Lower leg skin (tissue), 4 donors: ENCODE results near the gene C22orf39. TPM values are rescaled to one million over a fixed set of nuclear protein-coding genes. Genes with fewer than 3 reads are reported as not detected.

Experiments used
- DNase-seq, 2 donors: peaks; one replicate each; pipeline ENCODE4 v3.0.0-alpha.2; 2019; ENCODE audit warnings: low spot score in 2 of 2
- H3K4me3 ChIP-seq: fragments of 200-600 bp; sonication (generic); 2 replicates; pipeline ENCODE4 v1.5.1; 2017; ENCODE audit warnings: mild to moderate bottlenecking, low read depth; ENCODE audit not compliant: poor library complexity, severe bottlenecking
- POLR2A ChIP-seq, 2 donors: fragments of 450-650 bp; IDR thresholded peaks; one replicate each; pipeline ENCODE4 v1.6.1; 2016 to 2017; ENCODE audit warnings: antibody characterized with exemption in 2 of 2, mild to moderate bottlenecking in 1 of 2, moderate library complexity in 1 of 2
- WGBS, 2 donors: methylation state at CpG; one replicate each; pipeline ENCODE4 v1.1.5; 2018; 5-methylcytosine and 5-hydroxymethylcytosine counted together
- intact Hi-C: fragments of 100-400 bp; cut with DNase I; formaldehyde crosslinking; loops from one replicate; pipeline ENCODE4 v1.15.0; 2023; ENCODE audit warnings: low total_unique reads
- total RNA-seq, 4 donors: library from RNA; depleted of rRNA; stranded (reverse); fragments of >200 nt; gene quantifications; one replicate each; pipeline ENCODE4 v1.1.0, GENCODE V29; 2016
- TF ChIP-seq, protein P1 (sequence below), 3 donors: fragments of 450-650 bp; IDR thresholded peaks; one replicate each; pipeline ENCODE4 v1.5.1; 2016; ENCODE audit warnings: antibody characterized with exemption in 3 of 3, mild to moderate bottlenecking in 3 of 3, moderate library complexity in 2 of 3

C22orf39 gene
- total RNA-seq, 4 donors from 2014 or later, result 31.0 to 50.4 (median 42.1) TPM

DNA sequence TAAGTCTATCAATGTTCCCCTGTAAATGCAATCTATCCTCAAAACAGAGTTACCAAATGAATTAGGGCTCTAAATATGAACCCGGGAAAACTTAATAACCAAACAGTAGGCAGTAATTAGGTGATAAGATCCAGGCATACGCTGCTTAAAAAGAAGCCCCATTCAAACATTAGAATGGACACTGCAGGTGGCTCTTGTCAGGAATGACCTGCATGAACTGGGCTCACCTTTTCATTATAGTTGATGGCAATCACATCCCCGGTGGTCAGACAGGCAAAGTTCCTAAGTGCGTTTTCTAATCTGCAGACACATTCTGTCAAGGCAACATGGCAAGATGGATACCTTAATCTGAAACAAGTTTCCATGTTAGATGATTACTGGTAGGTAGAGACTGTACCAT is 17.5 kb upstream of the C22orf39 start:
- intact Hi-C loops, result no loop called here
- TF ChIP-seq, protein P1, sequence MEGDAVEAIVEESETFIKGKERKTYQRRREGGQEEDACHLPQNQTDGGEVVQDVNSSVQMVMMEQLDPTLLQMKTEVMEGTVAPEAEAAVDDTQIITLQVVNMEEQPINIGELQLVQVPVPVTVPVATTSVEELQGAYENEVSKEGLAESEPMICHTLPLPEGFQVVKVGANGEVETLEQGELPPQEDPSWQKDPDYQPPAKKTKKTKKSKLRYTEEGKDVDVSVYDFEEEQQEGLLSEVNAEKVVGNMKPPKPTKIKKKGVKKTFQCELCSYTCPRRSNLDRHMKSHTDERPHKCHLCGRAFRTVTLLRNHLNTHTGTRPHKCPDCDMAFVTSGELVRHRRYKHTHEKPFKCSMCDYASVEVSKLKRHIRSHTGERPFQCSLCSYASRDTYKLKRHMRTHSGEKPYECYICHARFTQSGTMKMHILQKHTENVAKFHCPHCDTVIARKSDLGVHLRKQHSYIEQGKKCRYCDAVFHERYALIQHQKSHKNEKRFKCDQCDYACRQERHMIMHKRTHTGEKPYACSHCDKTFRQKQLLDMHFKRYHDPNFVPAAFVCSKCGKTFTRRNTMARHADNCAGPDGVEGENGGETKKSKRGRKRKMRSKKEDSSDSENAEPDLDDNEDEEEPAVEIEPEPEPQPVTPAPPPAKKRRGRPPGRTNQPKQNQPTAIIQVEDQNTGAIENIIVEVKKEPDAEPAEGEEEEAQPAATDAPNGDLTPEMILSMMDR (IDR thresholded peaks at IDR 0.05), result no peak
- no peak for TF ChIP-seq POLR2A (IDR thresholded peaks at IDR 0.05)
- 87 to 94% methylated on average over 4 of the region's 4 CpGs for WGBS, 2 donors
- no peak for DNase-seq
- no peak overlapping the region for H3K4me3 ChIP-seq

DNA sequence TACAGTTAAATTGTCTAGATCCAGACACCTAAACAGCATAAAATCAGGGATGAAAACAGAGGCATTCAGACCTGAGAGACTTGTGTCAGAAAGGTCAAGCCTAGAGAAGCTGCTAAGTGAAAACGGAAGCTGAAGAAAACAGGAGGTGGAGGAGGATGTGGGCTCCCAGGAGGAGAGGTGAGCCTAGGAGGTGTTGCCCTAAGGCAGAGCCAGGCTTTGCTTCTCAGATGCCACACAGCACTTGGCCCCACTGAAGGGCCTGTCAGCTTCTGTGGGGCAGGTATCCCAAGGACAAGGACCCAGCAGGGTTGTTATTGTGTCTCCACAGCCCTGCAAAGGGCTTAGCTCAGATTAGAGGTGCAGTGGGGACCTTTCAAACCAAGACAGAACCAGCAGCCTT is 17.0 kb upstream of the C22orf39 start:
- DNase-seq, result no peak
- H3K4me3 ChIP-seq, result no peak overlapping the region
- no peak for TF ChIP-seq POLR2A (IDR thresholded peaks at IDR 0.05)
- TF ChIP-seq, protein P1 (IDR thresholded peaks at IDR 0.05), result no peak
- intact Hi-C loops, result no loop called here
- WGBS, 2 donors, result 67 to 83% methylated on average over 1 of the region's 1 CpG

DNA sequence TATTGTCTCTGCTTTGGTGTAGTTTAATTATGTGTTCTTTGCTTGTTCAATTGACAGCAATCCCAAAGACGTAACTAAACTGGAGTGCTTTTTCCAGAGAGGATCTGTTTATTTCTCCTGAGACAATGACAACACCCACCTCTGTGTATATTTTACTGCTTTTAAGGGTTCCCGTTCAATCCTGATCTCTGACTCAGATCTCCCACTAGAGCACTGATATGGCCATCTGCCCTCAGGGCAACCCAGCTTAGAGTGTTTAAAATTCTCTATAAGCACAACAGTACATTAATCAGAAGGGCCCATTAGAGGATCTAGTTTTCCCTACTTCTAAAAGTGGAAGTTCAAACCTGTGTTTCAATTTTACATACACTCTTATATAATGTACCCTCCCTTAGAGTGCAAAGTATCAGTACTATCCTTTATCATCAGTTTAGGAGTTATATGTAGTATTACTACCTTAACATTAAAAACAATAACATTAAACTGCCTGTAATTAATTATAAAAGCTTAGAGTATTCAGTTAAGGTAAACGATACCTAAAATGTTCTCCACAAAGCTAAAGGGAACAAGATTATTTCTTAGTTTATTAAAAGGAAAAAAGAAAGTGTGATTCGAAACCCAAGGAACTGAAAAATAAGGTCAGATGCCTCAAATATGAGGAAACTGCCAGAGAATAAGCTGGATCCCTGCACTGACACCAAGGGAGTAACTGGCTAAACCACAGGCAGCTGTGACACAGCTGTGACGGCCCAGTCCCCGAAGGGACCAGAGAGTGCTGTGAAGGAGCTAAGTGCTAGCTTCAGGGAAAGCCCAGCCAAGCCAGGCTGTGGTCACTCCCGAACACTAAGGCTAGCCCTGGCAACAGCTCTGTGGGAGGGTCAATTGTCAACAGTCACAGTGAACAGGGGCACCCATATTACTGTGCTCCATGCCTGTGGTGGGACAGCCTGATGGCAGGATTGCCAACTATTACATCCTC is 16.3 kb upstream of the C22orf39 start:
- no peak overlapping the region for H3K4me3 ChIP-seq
- DNase-seq, result no peak
- 55 to 65% methylated on average over 7 of the region's 7 CpGs for WGBS, 2 donors
- TF ChIP-seq, protein P1 (IDR thresholded peaks at IDR 0.05), result no peak
- no peak for TF ChIP-seq POLR2A (IDR thresholded peaks at IDR 0.05)
- intact Hi-C loops, result no loop called here

DNA sequence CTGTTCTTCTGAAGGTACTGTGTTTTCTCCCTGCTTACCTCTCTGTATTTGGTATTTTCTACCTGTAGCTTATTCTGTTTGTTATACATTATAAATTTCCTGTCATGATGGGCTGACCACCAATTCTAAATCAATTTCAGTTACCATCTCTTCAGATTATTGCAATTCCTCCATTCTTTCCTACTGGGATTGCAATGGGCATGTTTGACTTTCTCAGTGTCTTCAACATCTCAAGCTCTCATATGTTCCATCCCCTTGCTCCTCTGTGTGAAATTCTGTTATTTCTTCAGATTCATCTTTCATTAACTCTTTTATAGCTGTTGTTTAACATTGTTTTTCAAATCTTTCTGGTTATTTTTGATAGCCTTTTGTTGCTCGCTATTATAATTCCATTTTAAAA is 15.5 kb upstream of the C22orf39 start:
- WGBS, 2 donors, result 98 to 100% methylated on average over 1 of the region's 1 CpG
- no peak for DNase-seq
- no peak overlapping the region for H3K4me3 ChIP-seq
- intact Hi-C loops, result no loop called here
- TF ChIP-seq, protein P1 (IDR thresholded peaks at IDR 0.05), result no peak
- no peak for TF ChIP-seq POLR2A (IDR thresholded peaks at IDR 0.05)

DNA sequence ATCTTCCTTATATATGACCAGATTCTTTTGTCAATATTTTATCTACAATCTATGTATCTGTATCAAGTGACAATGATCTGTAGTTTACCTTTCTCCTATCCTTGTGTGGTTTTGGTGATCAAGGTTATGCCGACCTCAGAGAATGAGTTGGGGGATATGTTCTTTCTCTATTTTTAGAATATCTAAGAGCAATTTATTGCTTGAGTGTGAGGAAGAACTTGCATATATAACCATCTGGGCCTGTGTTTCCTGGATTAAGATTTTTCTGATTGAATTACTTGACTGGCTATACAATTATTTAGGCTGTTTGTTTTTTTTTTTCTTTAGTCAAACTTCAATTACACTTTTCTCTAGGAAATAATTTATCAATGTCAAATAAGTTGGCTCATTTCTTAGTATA is 14.0 kb upstream of the C22orf39 start:
- no peak for DNase-seq
- intact Hi-C loops, result no loop called here
- H3K4me3 ChIP-seq, result no peak overlapping the region
- TF ChIP-seq, protein P1 (IDR thresholded peaks at IDR 0.05), result no peak
- no peak for TF ChIP-seq POLR2A (IDR thresholded peaks at IDR 0.05)
- 94 to 98% methylated on average over 1 of the region's 1 CpG for WGBS, 2 donors
